Gastroesophageal sphincter (tissue), 3 donors: ENCODE results near the gene BCL2L13.

Experiments
- CTCF ChIP-seq, 4 experiments: fragments of 200-600 bp in 2 of 4; fragments of 450-650 bp in 2 of 4; sonication (generic) in 1 of 4; IDR thresholded peaks; one replicate each; pipeline ENCODE4 v1.5.1; 2017 to 2019; ENCODE audit warnings: antibody characterized with exemption in 4 of 4, mild to moderate bottlenecking in 2 of 4, moderate library complexity in 2 of 4
- EP300 ChIP-seq: sonication (generic); formaldehyde crosslinking; IDR thresholded peaks from one replicate; pipeline ENCODE4 v1.6.1; 2017; ENCODE audit warnings: antibody characterized with exemption, mild to moderate bottlenecking
- POLR2A ChIP-seq, 2 donors: fragments of 450-650 bp; IDR thresholded peaks; one replicate each; pipeline ENCODE4 v1.6.1; 2017; ENCODE audit warnings: antibody characterized with exemption in 2 of 2, mild to moderate bottlenecking in 2 of 2, moderate library complexity in 1 of 2
- POLR2AphosphoS5 ChIP-seq: sonication (generic); formaldehyde crosslinking; IDR thresholded peaks from one replicate; pipeline ENCODE4 v1.6.1; 2017; ENCODE audit warnings: antibody characterized with exemption

DNA sequence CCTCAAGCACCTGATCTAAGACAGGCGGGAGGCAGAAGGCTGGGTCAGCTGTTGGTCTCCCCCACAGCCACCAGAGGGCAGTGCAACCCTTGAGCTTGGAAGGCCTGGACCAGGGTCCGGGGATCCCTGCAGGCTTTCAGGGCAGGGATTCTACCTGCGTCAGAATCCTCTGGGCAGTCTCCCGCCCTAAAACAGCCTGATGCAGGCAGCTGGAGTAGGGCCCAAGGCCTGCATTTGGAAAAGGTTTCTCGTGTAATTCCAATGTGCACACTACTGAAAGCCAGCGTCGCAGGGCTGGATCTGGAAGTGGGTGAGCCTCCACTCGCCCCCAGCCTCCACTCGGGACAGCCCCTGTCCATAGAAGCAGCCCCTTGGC lies 104.0 kb downstream of the BCL2L13 start:
- TF ChIP-seq CTCF (IDR thresholded peaks at IDR 0.05) = peak in 3 of 4 experiments; percentile 55 to 80 (median 68)
- TF ChIP-seq EP300 = no peak
- TF ChIP-seq POLR2AphosphoS5 = no peak
- no peak for TF ChIP-seq POLR2A (IDR thresholded peaks at IDR 0.05)
